Trophoblast cell (in vitro differentiated cells and primary cell): ENCODE results near the gene USP21.
A peak's percentile ranks its signal among the peaks of the same experiment; 100 is the strongest.

Source experiments
- DNase-seq, 2 donors: peaks; one replicate each; pipeline ENCODE4 v3.0.0-alpha.2; 2016
- H2AFZ ChIP-seq: 2 replicates; pipeline ENCODE4 v1.6.1; 2013; ENCODE audit warnings: low read length, moderate library complexity, mild to moderate bottlenecking; ENCODE audit not compliant: insufficient read depth, poor library complexity
- H2AK5ac ChIP-seq: 2 replicates; pipeline ENCODE4 v1.6.1; 2013; ENCODE audit warnings: mild to moderate bottlenecking, low read length
- H2BK120ac ChIP-seq: 2 replicates; pipeline ENCODE4 v1.6.1; 2013; ENCODE audit warnings: low read length, mild to moderate bottlenecking, moderate library complexity; ENCODE audit not compliant: insufficient read depth, poor library complexity
- H2BK12ac ChIP-seq: 2 replicates; pipeline ENCODE4 v1.6.1; 2013; ENCODE audit warnings: mild to moderate bottlenecking, low read length, moderate library complexity
- H2BK5ac ChIP-seq: 2 replicates; pipeline ENCODE4 v1.6.1; 2013; ENCODE audit warnings: low read length, low read depth, moderate library complexity, mild to moderate bottlenecking; ENCODE audit not compliant: poor library complexity
- H3K14ac ChIP-seq: 2 replicates; pipeline ENCODE4 v1.6.1; 2013; ENCODE audit warnings: mild to moderate bottlenecking, low read length
- H3K18ac ChIP-seq: 2 replicates; pipeline ENCODE4 v1.6.1; 2013; ENCODE audit warnings: mild to moderate bottlenecking, low read length
- H3K23ac ChIP-seq: 2 replicates; pipeline ENCODE4 v1.6.1; 2013; ENCODE audit warnings: low read length
- H3K27ac ChIP-seq: 2 replicates; pipeline ENCODE4 v1.5.1; 2013; ENCODE audit warnings: low read depth, mild to moderate bottlenecking, inconsistent platforms, low read length, moderate library complexity
- H3K27me3 ChIP-seq: 2 replicates; pipeline ENCODE4 v1.6.1; 2013; ENCODE audit warnings: inconsistent platforms, mild to moderate bottlenecking, low read length, moderate library complexity; ENCODE audit not compliant: insufficient read depth
- H3K36me3 ChIP-seq, 2 experiments: 1 replicate in 1 of 2; 2 replicates in 1 of 2; pipeline ENCODE4 v1.6.1; 2013; ENCODE audit warnings: low read length in 2 of 2, mild to moderate bottlenecking in 2 of 2, moderate library complexity in 1 of 2; ENCODE audit not compliant: insufficient read depth in 2 of 2, control insufficient read depth in 1 of 2
- H3K4ac ChIP-seq: 2 replicates; pipeline ENCODE4 v1.6.1; 2013; ENCODE audit warnings: low read depth, mild to moderate bottlenecking, low read length, moderate library complexity
- H3K4me1 ChIP-seq, 2 experiments: 1 replicate in 1 of 2; 2 replicates in 1 of 2; pipeline ENCODE4 v1.6.1; 2013; ENCODE audit warnings: low read length in 2 of 2, mild to moderate bottlenecking in 2 of 2, moderate library complexity in 1 of 2; ENCODE audit not compliant: insufficient read depth in 2 of 2, control insufficient read depth in 1 of 2
- H3K4me2 ChIP-seq: 2 replicates; pipeline ENCODE4 v1.6.1; 2013; ENCODE audit warnings: inconsistent platforms, mild to moderate bottlenecking, low read length, moderate library complexity
- H3K4me3 ChIP-seq: 2 replicates; pipeline ENCODE4 v1.5.1; 2013; ENCODE audit warnings: mild to moderate bottlenecking, low read depth, low read length, inconsistent platforms
- H3K79me1 ChIP-seq: one replicate; pipeline ENCODE4 v1.6.1; 2013; ENCODE audit warnings: low read length
- H3K79me2 ChIP-seq: 2 replicates; pipeline ENCODE4 v1.6.1; 2013; ENCODE audit warnings: low read length, mild to moderate bottlenecking; ENCODE audit not compliant: control insufficient read depth, insufficient read depth, poor library complexity
- H3K9ac ChIP-seq: 2 replicates; pipeline ENCODE4 v1.6.1; 2013; ENCODE audit warnings: mild to moderate bottlenecking, low read length
- H3K9me3 ChIP-seq: 2 replicates; pipeline ENCODE4 v1.6.1; 2013; ENCODE audit warnings: low read depth, mild to moderate bottlenecking, control low read depth, inconsistent platforms, low read length; ENCODE audit not compliant: insufficient read depth
- H4K12ac ChIP-seq: 2 replicates; pipeline ENCODE4 v1.6.1; 2013; ENCODE audit warnings: low read depth, mild to moderate bottlenecking, low read length, moderate library complexity
- H4K8ac ChIP-seq: 2 replicates; pipeline ENCODE4 v1.6.1; 2013; ENCODE audit warnings: low read depth, mild to moderate bottlenecking, low read length, moderate library complexity
- H4K91ac ChIP-seq: one replicate; pipeline ENCODE4 v1.6.1; 2013; ENCODE audit warnings: low read depth, mild to moderate bottlenecking, low read length, moderate library complexity
- WGBS: extraction: QIAGEN DNeasy Blood & Tissue Kit; methylation state at CpG from one replicate; pipeline ENCODE4 v1.1.7; 2013; ENCODE audit warnings: missing lambda C conversion rate; ENCODE audit not compliant: insufficient read length, insufficient coverage; ENCODE audit errors: extremely low coverage; 5-methylcytosine and 5-hydroxymethylcytosine counted together

USP21 gene

GRCh38 chr1:161127649-161128048 is 31.7 kb upstream of the USP21 start:
- H3K23ac ChIP-seq = no peak overlapping the region
- no peaks in the 10 kb centered on the region for H3K27me3 ChIP-seq
- H3K14ac ChIP-seq = no peak overlapping the region
- H2BK12ac ChIP-seq = no peak overlapping the region
- no peak overlapping the region for H4K8ac ChIP-seq
- no peak overlapping the region for H3K9ac ChIP-seq
- H2AK5ac ChIP-seq = no peak overlapping the region
- H3K4me3 ChIP-seq = no peak overlapping the region
- H3K4me2 ChIP-seq = no peak overlapping the region
- H2BK5ac ChIP-seq = no peak overlapping the region
- H3K36me3 ChIP-seq = peaks cover 19 to 31% of the 10 kb centered on the region in 2 experiments
- H3K18ac ChIP-seq = no peak overlapping the region
- peaks cover 9% of the 10 kb centered on the region for H3K79me2 ChIP-seq
- no CpG with 5 or more reads among the region's 2 CpGs for WGBS
- no peak overlapping the region for H4K91ac ChIP-seq
- H4K12ac ChIP-seq = no peak overlapping the region
- no peak overlapping the region for H2BK120ac ChIP-seq
- peaks cover 2 to 12% of the 10 kb centered on the region in 2 experiments for H3K4me1 ChIP-seq
- no peak overlapping the region for H3K27ac ChIP-seq
- H3K9me3 ChIP-seq = no peaks in the 10 kb centered on the region
- H3K4ac ChIP-seq = peak overlapping the region; percentile 40
- no peak for DNase-seq
- peaks cover 12% of the 10 kb centered on the region for H3K79me1 ChIP-seq
- no peak overlapping the region for H2AFZ ChIP-seq

GRCh38 chr1:161128591-161129420 is 30.5 kb upstream of the USP21 start:
- Histone ChIP-seq H3K9ac (no peak overlapping the region), H2BK12ac (no peak overlapping the region), H4K12ac (no peak overlapping the region), H3K4ac (no peak overlapping the region), H3K4me2 (no peak overlapping the region), H3K27ac (no peak overlapping the region), H3K4me3 (no peak overlapping the region), H2AK5ac (no peak overlapping the region), H2BK120ac (no peak overlapping the region), H3K23ac (no peak overlapping the region), H2BK5ac (no peak overlapping the region), H3K18ac (no peak overlapping the region), H3K79me1 (peaks cover 23% of the 10 kb centered on the region), H2AFZ (no peak overlapping the region), H3K14ac (no peak overlapping the region), H3K36me3 (peaks cover 15 to 23% of the 10 kb centered on the region in 2 experiments), H3K27me3 (no peaks in the 10 kb centered on the region), H3K79me2 (peaks cover 15% of the 10 kb centered on the region), H4K91ac (no peak overlapping the region), H3K4me1 (peaks cover 5 to 16% of the 10 kb centered on the region in 2 experiments), H4K8ac (no peak overlapping the region), H3K9me3 (no peaks in the 10 kb centered on the region)
- WGBS = no CpG with 5 or more reads among the region's 4 CpGs
- DNase-seq = peak; percentile 79 to 91

- Histone ChIP-seq H2BK12ac (no peak overlapping the region), H3K9ac (no peak overlapping the region), H3K79me2 (peaks cover 15% of the 10 kb centered on the region), H3K18ac (no peak overlapping the region), H4K91ac (no peak overlapping the region), H2BK5ac (no peak overlapping the region), H4K8ac (no peak overlapping the region), H2BK120ac (no peak overlapping the region), H3K27ac (no peak overlapping the region), H3K4ac (no peak overlapping the region), H3K36me3 (peaks cover 10 to 13% of the 10 kb centered on the region in 2 experiments), H3K4me1 (peaks cover 11 to 19% of the 10 kb centered on the region in 2 experiments), H3K14ac (no peak overlapping the region), H2AFZ (no peak overlapping the region), H3K23ac (no peak overlapping the region), H2AK5ac (no peak overlapping the region), H4K12ac (no peak overlapping the region), H3K4me3 (no peak overlapping the region), H3K9me3 (no peaks in the 10 kb centered on the region), H3K27me3 (no peaks in the 10 kb centered on the region), H3K4me2 (no peak overlapping the region), H3K79me1 (peaks cover 24% of the 10 kb centered on the region)
- WGBS = no CpG with 5 or more reads among the region's 1 CpG
- DNase-seq = no peak
Observed at GRCh38 chr1:161130266-161130665, 29.0 kb upstream of the USP21 start.

- Histone ChIP-seq H2AFZ (peak overlapping the region; percentile 85), H3K4me3 (peak overlapping the region; percentile 89), H3K18ac (peak overlapping the region; percentile 98), H3K4ac (peak overlapping the region; percentile 90), H3K9ac (peak overlapping the region; percentile 94), H4K12ac (peak overlapping the region; percentile 90), H3K79me1 (peaks cover 24% of the 10 kb centered on the region), H3K4me1 (peaks cover 16 to 25% of the 10 kb centered on the region in 2 experiments), H2BK5ac (peak overlapping the region; percentile 96), H3K27me3 (no peaks in the 10 kb centered on the region), H3K14ac (peak overlapping the region; percentile 99), H3K27ac (peak overlapping the region; percentile 99), H4K91ac (peak overlapping the region; percentile 99), H2BK12ac (peak overlapping the region; percentile 88), H3K23ac (peak overlapping the region; percentile 55), H3K79me2 (peaks cover 15% of the 10 kb centered on the region), H3K36me3 (peaks cover 7 to 8% of the 10 kb centered on the region in 2 experiments), H3K4me2 (peak overlapping the region; percentile 81), H2AK5ac (peak overlapping the region; percentile 96), H2BK120ac (peak overlapping the region; percentile 99), H3K9me3 (no peaks in the 10 kb centered on the region), H4K8ac (peak overlapping the region; percentile 96)
- no peak for DNase-seq
- WGBS = 100% methylated on average over 1 of the region's 22 CpGs
Observed at GRCh38 chr1:161131523-161132409, 27.5 kb upstream of the USP21 start.
